CD4-positive, alpha-beta T cell (primary cell): ENCODE results near the gene DCAF6. TPM values are rescaled to one million over a fixed set of nuclear protein-coding genes. Genes with fewer than 3 reads are reported as not detected.

Experiments
- ATAC-seq: fragments of 200-7000 bp; cut with Tn5 transposase; one replicate; pipeline ENCODE4 v1.10.0; 2022; ENCODE audit warnings: mild to moderate bottlenecking; ENCODE audit not compliant: poor library complexity
- CTCF ChIA-PET: fragments of 350-600 bp; sonication (Branson Sonifier 250); formaldehyde crosslinking; loops from one replicate; lab custom pipeline; 2021; ENCODE audit warnings: antibody characterized with exemption, inconsistent platforms; lab: Charles Lee
- POLR2A ChIA-PET: fragments of 350-600 bp; sonication (Branson Sonifier 250); formaldehyde crosslinking; loops from one replicate; lab custom pipeline; 2021; ENCODE audit warnings: antibody characterized with exemption, inconsistent platforms; lab: Charles Lee
- DNase-seq, 14 experiments: peaks; one replicate each; pipeline ENCODE4 v3.0.0-alpha.2; 2013 to 2020; ENCODE audit warnings: mixed read lengths in 2 of 14
- H3K27ac ChIP-seq, 2 donors: one replicate each; pipeline versions ENCODE4 v1.5.1 to v1.7.0; 2013; ENCODE audit warnings: low read length in 2 of 2, low read depth in 1 of 2, mild to moderate bottlenecking in 1 of 2
- H3K27me3 ChIP-seq, 2 experiments: 1 replicate in 1 of 2; 2 replicates in 1 of 2; pipeline versions ENCODE4 v1.6.1 to v1.7.0; 2013; ENCODE audit warnings: low read length in 2 of 2, control low read depth in 1 of 2, mild to moderate bottlenecking in 1 of 2, moderate library complexity in 1 of 2; ENCODE audit not compliant: insufficient read depth in 2 of 2, control insufficient read depth in 1 of 2
- H3K36me3 ChIP-seq: one replicate; pipeline ENCODE4 v1.6.1; 2013; ENCODE audit warnings: low read length, control low read depth; ENCODE audit not compliant: insufficient read depth
- H3K4me1 ChIP-seq: one replicate; pipeline ENCODE4 v1.6.1; 2013; ENCODE audit warnings: low read length, control low read depth; ENCODE audit not compliant: insufficient read depth
- H3K4me3 ChIP-seq: one replicate; pipeline ENCODE4 v1.5.1; 2013; ENCODE audit warnings: mild to moderate bottlenecking, low read length, moderate library complexity
- H3K9me3 ChIP-seq, 2 experiments: 1 replicate in 1 of 2; 2 replicates in 1 of 2; pipeline versions ENCODE4 v1.6.1 to v1.7.0; 2013; ENCODE audit warnings: low read length in 2 of 2, mild to moderate bottlenecking in 2 of 2, control low read depth in 1 of 2, moderate library complexity in 1 of 2; ENCODE audit not compliant: control insufficient read depth in 1 of 2, insufficient read depth in 1 of 2
- H3K27ac Mint-ChIP-seq: one replicate; pipeline ENCODE4 v1.8.0; 2020; ENCODE audit warnings: mixed read lengths
- H3K27me3 Mint-ChIP-seq: one replicate; pipeline ENCODE4 v1.8.0; 2021; ENCODE audit warnings: mixed read lengths
- H3K36me3 Mint-ChIP-seq: one replicate; pipeline ENCODE4 v1.8.0; 2021; ENCODE audit warnings: low read depth, mixed read lengths
- H3K4me1 Mint-ChIP-seq: one replicate; pipeline ENCODE4 v1.8.0; 2021; ENCODE audit warnings: low read depth, mixed read lengths
- H3K4me3 Mint-ChIP-seq: one replicate; pipeline ENCODE4 v1.8.0; 2020; ENCODE audit warnings: mild to moderate bottlenecking, mixed read lengths
- H3K9me3 Mint-ChIP-seq: one replicate; pipeline ENCODE4 v1.8.0; 2020; ENCODE audit warnings: mixed read lengths
- CTCF ChIP-seq: fragments of 200-600 bp; IDR thresholded peaks from one replicate; pipeline ENCODE4 v1.8.0; 2022; ENCODE audit warnings: antibody characterized with exemption, mild to moderate bottlenecking
- intact Hi-C, 2 experiments: fragments of 100-400 bp; cut with DNase I in 1 of 2; cut with micrococcal nuclease in 1 of 2; formaldehyde crosslinking; loops; one replicate each; pipeline versions ENCODE4 v1.15.1 to v1.9.0; 2023 to 2025; cut with DNase I, micrococcal nuclease
- total RNA-seq, 174 experiments: library from RNA in 2 of 174; stranded (reverse) in 2 of 174; gene quantifications; one replicate each; pipeline ENCODE4 v1.2.3 and lab custom pipeline; 2021 to 2026

The DCAF6 gene
- total RNA-seq, 2 experiments from 2014 or later = 13.3 to 13.6 TPM

GRCh38 chr1:168089326-168089978 lies 153.0 kb downstream of the DCAF6 start:
- H3K27me3 Mint-ChIP-seq = no peaks in the 10 kb centered on the region
- Histone ChIP-seq H3K27ac (no peak overlapping the region), H3K27me3 (no peaks in the 10 kb centered on the region), H3K4me3 (no peak overlapping the region), H3K36me3 (no peaks in the 10 kb centered on the region), H3K9me3 (no peaks in the 10 kb centered on the region), H3K4me1 (peaks cover 5% of the 10 kb centered on the region)
- no peaks in the 10 kb centered on the region for H3K36me3 Mint-ChIP-seq
- H3K4me3 Mint-ChIP-seq = no peak overlapping the region
- TF ChIP-seq CTCF = no peak
- no peak overlapping the region for H3K27ac Mint-ChIP-seq
- no peak for ATAC-seq
- no peaks in the 10 kb centered on the region for H3K4me1 Mint-ChIP-seq
- POLR2A ChIA-PET = no interaction called here
- intact Hi-C loops = loop anchor here (10.0 kb wide), 2 partner anchors 365 to 1255 kb away; partner anchors contain the start of gene MPZL1 (in 1 of the 2)
- CTCF ChIA-PET = no interaction called here
- no peak for DNase-seq
- no peaks in the 10 kb centered on the region for H3K9me3 Mint-ChIP-seq

- intact Hi-C loops = loop anchor here (10.0 kb wide), 2 partner anchors 365 to 1255 kb away; partner anchors contain the start of gene MPZL1 (in 1 of the 2)
Observed at GRCh38 chr1:168089979-168090337, 153.5 kb downstream of the DCAF6 start.

GRCh38 chr1:168090395-168090794 lies 153.9 kb downstream of the DCAF6 start:
- no peak for TF ChIP-seq CTCF
- no peaks in the 10 kb centered on the region for H3K27me3 Mint-ChIP-seq
- no peaks in the 10 kb centered on the region for H3K9me3 Mint-ChIP-seq
- Histone ChIP-seq H3K4me1 (no peaks in the 10 kb centered on the region), H3K9me3 (no peaks in the 10 kb centered on the region), H3K27ac (no peak overlapping the region), H3K4me3 (no peak overlapping the region), H3K27me3 (no peaks in the 10 kb centered on the region), H3K36me3 (no peaks in the 10 kb centered on the region)
- DNase-seq = no peak
- H3K4me1 Mint-ChIP-seq = no peaks in the 10 kb centered on the region
- POLR2A ChIA-PET = no interaction called here
- H3K4me3 Mint-ChIP-seq = no peak overlapping the region
- CTCF ChIA-PET = no interaction called here
- no peak overlapping the region for H3K27ac Mint-ChIP-seq
- no peaks in the 10 kb centered on the region for H3K36me3 Mint-ChIP-seq
- intact Hi-C loops = no loop called here
- ATAC-seq = no peak

More at GRCh38 chr1:168089979-168090337, 153.5 kb downstream of the DCAF6 start:
- Histone ChIP-seq H3K4me3 (no peak overlapping the region), H3K36me3 (no peaks in the 10 kb centered on the region), H3K9me3 (no peaks in the 10 kb centered on the region), H3K4me1 (peaks cover 2% of the 10 kb centered on the region), H3K27ac (no peak overlapping the region), H3K27me3 (no peaks in the 10 kb centered on the region)
- POLR2A ChIA-PET = no interaction called here
- no peak for TF ChIP-seq CTCF
- H3K27ac Mint-ChIP-seq = no peak overlapping the region
- DNase-seq = no peak
- H3K36me3 Mint-ChIP-seq = no peaks in the 10 kb centered on the region
- CTCF ChIA-PET = no interaction called here
- no peaks in the 10 kb centered on the region for H3K9me3 Mint-ChIP-seq
- no peak for ATAC-seq
- H3K27me3 Mint-ChIP-seq = no peaks in the 10 kb centered on the region
- no peak overlapping the region for H3K4me3 Mint-ChIP-seq
- no peaks in the 10 kb centered on the region for H3K4me1 Mint-ChIP-seq
